ENCODE data around the gene MRAP2.
"Not testable (repeated sequence)": the region's sequence is repeated elsewhere in the genome, so short reads cannot be mapped to it uniquely, and the experiment has no call there.

MRAP2 gene

DNA sequence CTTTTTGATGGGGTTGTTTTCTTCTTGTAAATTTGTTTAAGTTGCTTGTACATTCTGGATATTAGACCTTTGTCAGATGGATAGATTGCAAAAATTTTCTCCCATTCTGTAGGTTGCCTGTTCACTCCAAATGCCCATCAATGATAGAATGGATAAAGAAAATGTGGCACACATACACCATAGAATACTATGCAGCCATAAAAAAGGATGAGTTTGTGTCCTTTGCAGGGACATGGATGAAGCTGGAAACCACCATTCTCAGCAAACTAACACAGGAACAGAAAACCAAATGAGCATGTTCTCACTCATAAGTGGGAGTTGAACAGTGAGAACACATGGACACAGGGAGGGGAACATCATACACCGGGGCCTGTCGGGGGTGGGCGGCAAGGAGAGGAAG lies 1.6 kb upstream of the MRAP2 start:
- not testable (repeated sequence) for DNase-seq (ENCODE audit: low spot score)

DNA sequence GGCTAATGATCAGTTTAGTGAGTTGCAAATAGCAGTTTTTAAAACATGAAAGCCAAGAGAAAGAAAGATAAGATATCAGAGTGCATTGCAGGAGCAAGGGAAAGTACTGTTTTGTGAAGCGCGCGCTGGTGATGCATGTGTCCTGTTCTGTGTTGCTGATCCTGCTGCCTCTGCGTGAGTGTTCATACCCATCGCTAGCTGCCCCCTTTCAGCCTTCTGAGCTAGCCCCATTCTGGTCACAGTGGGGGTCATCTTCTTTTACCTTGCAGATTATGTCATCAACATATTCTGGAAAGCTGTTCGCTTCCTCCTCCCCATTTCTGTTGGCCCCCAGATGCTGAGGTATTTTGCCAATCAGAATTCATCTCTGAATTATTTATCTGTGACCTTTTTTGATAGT lies 1.9 kb downstream of the MRAP2 start:
- no peak for DNase-seq (ENCODE audit: low spot score)

DNA sequence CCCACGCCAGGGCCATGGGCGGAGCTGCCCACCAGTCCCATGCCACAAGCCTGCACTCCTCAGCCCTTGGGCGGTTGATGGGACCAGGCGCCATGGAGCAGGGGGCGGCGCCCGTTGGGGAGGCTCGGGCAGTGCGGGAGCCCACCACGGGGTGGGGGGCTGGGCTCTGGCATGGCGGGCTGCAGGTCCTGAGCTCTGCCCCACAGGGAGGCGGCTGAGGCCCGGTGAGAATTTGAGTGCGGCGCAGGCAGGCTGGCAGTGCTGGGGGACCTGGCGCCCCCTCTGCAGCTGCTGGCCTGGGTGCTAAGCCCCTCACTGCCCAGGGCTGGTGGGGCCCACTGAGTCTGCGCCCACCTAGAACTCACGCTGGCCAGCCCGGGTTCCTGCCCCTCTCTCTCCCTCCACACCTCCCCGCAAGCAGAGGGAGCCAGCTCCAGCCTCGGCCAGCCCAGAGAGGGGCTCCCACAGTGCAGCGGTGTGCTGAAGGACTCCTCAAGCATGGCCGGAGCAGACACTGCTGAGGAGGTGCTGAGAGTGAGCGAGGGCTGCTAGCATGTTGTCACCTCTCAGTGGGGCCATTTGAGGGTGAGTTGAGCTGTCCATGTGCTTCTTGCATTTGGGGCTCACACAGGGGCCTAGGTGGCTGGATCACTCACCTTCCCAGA lies 4.0 kb downstream of the MRAP2 start:
- no peak for DNase-seq (ENCODE audit: low spot score)

DNA sequence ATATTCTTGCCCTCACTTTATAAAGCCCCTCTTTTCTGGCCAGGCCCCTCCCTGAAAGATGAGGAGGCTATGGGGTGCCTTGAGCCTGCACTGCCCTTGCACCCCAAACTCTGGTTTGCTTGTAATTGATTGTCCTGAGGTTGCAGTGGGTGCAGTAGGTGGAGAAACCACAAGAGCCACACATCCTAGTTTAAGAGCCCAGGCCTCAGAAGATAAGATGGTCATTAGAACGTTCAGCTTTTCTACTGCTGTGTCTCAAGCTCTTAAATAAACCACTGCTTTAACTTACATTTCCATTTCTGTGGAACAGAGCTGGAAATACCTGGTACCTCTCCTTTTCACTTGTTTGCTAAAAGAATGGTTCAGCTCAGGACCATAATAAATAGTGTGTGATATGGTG lies 9.0 kb downstream of the MRAP2 start:
- no peak for DNase-seq (ENCODE audit: low spot score)

DNA sequence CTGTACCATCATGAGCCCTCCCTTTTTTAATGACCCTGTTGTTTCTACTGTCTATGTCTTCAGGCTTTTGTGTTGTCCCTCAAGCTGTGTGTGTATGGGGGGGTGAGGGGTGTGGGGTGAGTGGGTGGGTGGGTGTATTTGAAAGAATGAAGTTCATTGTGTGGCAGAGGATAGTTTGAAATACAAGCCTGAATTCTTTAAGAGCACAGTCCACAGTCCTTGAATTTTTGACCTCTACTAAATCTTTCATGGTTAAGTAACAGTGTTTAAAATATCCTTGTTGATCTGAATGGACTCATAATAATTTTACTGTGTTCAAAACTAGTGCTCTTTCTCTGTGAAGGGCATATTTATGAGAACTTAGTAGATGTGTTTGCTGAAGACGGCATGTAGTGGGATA lies 10.0 kb downstream of the MRAP2 start:
- no peak for DNase-seq (ENCODE audit: low spot score)

DNA sequence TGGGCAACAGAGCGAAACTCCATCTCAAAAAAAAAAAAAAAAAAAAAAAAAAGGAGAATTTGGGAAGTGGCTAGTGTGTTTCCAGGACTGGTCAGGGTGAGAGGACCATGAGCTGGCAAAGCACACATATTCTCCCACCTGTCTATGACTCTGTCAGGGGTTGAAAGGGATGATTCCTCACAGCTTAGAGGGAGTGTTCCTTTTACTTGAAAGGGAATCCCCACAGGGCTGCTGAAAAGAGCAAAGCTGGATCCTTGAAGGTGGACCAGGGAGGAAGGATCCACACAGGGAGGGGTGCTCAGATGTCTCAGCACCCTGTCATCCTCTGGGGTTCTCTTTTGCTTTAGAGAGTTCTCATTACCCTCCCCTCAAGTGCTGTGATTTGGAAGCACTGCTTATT lies 13.2 kb downstream of the MRAP2 start:
- DNase-seq (ENCODE audit: low spot score) = no peak

DNA sequence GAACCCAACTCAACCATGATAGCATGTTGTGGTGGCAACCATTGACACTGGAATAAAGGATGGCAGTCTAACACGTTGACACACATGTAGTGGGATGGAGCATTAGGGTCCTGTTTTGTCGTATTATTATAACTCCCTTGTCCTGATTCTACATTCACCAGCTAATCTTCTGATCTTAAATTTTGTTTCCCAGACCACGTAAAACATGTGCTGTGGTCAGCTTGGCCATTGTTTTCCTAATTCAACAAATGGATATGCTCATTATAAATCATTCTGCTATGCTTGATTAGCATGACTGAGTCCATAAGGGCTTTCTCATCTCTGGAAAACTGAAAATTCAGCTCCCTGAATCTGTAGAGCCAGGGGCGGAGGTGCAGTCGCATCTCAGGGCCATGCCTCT lies 15.0 kb downstream of the MRAP2 start:
- DNase-seq (ENCODE audit: low spot score) = no peak

DNA sequence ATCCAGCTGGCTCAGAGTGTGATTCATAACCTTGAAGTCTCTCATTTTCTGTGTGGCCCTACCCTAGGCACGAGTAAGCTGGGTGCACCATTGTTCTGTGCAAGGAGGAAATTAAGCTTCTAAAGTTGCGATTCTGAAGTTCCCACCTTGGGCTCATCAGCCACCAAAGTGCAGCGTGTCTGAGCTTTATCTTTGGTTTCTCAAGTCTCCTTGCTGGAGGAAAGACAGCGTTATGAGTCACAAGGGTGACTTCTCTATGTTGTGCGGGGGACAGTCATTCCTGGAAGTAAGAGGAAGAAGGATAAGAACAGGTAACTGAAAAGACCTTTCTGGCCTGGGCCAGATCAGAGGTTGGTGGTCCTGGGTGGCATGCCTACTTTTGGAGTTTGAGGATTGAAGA lies 16.8 kb downstream of the MRAP2 start:
- no peak for DNase-seq (ENCODE audit: low spot score)

DNA sequence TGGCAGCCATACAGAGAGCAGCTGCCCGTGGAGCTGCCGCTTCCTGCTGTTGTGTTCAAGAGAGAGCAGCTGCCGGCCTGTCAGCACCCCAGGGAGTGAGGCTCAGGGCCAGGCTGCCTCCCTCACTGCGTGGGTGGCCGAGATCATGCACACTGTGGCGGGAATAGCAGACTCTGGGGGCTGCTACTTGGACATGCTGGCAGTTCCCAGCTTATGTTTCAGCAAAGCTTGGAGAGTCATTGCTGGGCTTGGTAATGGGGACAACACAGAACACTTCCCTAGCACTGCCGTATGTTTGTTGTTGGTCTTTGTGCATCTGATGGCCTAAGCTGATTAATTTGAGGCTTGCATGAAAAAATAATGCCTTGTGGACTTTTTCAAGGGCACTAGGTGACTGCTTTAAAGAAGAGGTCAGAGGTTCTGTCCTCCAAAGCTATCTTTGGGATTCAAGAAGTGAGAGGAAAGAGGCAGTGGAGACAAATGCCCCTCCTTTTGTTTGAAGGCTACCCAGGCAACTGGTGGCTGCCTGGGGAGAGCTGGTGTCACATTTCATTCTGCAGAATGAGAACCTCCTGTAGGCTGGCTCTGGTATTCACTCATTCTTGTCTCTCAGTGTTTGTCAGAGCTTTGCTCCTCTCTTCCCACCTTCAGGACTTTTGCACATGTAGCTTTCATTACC lies 18.8 kb downstream of the MRAP2 start:
- no peak for DNase-seq (ENCODE audit: low spot score)

DNA sequence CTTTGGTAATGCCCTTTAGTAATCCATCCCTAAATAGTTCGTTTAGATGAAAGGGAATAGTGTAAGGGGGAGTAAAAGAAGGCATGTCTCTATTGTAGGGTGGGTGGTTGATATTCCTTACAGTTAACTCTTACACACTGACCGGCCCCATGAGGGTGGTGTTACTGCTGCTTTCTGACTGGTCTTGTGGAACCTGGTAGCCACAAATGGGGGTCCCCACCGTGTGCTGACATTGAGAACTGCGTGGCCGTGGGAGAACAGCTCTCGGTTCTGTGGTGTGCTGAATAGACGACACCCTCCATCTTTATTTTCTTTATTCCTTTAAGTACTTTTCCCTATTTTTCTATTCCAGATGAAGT lies 19.3 kb downstream of the MRAP2 start:
- no peak for DNase-seq (ENCODE audit: low spot score)

DNA sequence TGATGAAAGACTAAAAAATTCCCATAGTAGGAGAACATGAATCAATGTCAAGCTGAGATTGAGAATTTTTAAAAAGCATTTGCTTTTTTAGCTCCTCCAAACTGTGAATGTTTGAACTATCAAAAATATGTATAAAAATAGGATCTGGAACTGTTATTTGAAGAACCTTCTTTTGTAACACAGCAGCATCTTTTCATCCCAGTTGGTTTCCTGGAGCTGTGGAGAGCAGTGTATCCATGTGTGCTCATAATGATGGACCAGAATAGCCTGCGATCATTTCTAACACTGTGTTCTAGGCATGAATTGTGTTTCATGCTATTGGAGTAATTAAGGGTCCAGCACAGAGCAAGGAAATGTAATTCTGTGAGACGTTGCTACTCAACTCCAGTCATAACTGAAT lies 22.1 kb downstream of the MRAP2 start:
- no peak for DNase-seq (ENCODE audit: low spot score)

DNA sequence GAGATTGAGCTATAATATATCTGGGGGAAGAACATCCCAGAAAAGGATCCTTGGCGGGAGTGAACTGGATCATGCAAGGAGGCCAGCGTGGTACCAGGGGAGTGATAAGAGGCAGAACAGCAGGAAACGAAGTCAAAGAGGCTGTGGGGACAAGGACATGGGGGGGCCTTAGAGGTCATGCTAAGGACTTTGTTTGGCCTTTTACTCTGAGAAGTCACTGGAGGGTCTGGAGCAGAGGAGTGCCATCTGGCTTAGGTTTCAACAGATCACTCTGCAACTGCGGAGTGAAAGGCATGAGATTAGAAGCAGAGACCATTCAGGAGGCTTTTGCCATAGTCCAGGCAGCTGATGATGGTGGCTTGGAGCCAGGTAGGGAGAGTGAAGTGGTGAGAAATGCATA lies 24.3 kb downstream of the MRAP2 start:
- no peak for DNase-seq (ENCODE audit: low spot score)

DNA sequence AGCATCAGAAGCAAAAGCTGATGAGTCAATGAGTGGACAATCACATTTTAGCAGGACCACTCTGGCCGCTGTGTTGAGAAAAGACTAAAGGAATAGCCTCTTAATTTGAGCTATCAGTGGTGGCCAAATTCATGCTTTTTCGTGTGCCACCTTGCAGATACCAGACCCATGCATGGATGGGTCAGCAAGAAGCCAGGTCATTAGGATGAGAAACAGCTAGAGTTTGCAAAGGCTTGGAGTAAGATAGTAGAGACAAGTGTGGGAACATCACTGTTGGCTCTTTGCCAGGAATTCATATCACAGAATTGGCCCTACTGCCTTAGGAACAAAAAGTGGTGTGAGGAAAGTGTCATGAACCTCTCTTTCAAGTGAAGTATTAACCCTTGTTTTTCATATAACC lies 25.5 kb downstream of the MRAP2 start:
- DNase-seq (ENCODE audit: low spot score) = no peak

DNA sequence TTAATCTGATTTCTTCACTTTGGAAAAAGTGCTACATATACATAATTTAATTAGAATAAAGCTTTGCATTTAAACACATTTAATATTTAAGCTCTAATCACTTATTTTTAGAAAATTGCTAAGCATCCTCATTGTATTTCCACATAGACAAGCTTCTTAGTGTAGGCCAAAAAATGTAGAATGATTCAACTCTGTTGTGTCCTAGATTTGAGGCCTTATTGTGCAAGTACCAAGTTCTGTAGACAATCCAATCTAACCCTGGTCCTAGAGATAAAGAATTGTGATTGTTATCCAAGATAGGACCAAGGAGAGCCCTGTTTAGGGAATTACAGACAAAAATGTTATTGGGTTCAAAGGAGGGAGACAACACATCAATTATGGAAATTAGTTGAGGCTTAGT lies 27.6 kb downstream of the MRAP2 start:
- no peak for DNase-seq (ENCODE audit: low spot score)

DNA sequence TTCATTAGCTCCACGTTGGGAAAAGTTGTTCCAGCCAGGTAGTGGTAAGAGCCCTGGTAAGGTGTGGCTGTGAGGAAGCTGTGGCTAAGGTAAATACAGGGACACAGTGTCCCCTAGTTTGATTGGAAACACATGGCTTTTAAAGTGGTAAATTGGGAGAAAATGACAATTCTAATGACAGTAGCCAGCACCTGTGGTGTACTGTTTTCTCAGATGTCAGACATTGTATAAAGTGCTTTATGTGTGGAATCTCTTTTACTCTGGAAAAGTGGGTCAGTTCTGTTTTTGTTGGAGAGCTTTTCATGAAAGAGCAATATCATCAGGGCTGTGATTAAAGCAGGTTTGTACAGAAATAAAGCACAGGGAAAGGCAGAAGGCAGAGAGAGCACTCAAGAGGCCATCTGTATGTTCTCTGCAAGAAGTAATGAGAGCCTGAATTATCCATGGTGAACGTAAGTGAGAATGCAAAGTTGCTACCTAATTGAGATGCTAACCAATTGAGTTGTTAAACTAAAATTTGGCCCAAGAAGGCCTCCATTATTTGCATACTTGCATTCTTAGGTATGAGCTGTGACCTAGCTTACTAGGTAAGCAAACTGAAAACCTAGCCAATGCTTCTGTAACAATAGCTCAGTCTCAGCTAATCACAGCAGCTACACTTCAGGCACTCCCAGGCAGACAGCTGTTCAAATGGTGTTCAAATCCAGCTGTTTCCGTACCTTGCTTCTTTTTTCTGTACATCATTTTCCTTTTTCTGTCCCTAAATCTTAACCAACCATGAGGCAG lies 28.2 kb downstream of the MRAP2 start:
- no peak for DNase-seq (ENCODE audit: low spot score)

DNA sequence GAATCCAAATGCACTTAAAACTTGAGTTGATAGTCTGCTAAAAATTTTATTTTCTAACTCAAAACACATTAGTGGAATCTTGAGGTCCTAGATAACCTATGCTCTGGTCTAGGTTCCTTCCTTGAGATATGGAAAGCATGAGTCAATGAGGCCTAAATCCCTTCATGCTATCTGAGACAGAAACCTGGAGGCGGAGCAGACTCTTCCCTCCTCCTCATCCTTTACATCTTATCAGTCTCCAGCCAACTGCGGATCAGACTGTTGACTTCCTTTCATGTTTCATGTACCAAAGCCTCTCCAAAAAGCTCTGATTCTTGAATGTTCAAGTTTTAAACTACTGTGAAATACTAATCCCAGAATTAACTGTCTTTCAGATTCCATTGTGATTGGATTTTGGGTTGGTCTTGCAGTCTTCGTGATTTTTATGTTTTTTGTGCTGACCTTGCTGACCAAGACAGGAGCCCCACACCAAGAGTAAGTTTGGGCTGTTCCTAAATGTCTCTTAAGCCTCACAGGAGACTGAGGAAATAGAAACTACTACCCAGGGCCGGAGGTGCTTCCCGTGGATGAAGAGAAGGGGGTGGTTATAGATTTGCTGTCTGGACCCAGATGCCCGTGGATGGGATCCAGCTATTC lies 29.1 kb downstream of the MRAP2 start:
- no peak for DNase-seq (ENCODE audit: low spot score)

DNA sequence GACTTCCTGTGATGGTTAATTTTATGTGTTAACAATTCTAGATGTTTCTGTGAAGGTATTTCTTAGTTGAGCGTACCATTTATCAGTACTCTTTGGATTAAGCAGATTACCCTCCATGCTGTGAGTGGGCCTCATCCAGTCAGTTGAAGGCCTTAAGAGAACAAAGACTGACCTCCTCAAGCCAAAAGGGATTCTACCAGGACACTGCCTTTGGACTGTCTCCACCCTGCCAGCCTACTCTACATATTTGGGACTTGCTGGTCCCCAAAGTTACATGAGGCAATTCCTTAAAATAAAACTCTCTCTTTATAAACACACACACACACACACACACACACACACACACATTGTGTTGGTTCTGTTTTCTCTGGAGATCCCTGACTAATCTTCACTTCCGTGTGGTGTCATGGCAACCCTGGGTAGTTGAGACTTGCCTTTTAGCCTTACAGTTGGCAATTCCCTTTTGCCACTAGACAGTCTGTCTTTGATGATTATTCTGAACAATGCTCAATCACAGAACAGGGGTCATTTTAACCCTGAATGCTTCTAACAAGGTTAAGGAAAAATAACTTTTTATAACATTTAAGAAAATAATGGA lies 32.2 kb downstream of the MRAP2 start:
- DNase-seq (ENCODE audit: low spot score) = no peak

DNA sequence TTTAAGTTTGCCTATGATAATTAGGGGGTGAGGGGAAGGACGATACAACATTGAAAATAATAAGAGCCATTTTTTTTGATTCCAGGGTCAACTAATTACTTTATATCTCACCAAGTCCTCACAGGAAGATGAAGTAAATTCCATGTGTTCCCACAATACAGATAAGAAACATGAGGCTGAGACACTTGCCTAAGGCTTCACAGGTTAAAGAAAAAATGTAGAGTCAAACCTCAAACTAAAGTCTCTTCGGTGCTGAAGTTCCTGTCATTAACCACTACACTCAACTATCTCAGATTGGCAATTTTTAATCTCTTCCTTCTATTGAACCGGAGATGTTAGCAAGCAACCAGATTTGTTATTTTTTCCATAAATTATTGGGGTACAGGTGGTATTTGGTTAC lies 33.0 kb downstream of the MRAP2 start:
- no peak for DNase-seq (ENCODE audit: low spot score)

DNA sequence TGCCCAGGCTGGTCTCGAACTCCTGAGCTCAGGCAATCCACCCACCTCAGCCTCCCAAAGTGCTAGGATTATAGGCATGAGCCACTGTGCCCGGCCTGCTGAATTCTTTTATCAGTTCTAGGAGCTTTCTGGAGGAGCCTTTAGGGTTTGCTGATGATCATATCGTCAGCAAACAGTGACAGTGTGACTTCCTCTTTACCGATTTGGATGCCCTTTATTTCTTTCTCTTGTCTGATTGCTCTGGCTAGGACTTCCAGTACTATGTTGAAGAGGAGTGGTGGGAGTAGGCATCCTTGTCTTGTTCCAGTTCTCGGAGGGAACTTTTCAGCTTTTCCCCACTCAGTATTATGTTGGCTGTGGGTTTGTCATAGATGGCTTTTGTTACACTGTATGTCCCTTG lies 35.3 kb downstream of the MRAP2 start:
- DNase-seq (ENCODE audit: low spot score) = not testable (repeated sequence)

DNA sequence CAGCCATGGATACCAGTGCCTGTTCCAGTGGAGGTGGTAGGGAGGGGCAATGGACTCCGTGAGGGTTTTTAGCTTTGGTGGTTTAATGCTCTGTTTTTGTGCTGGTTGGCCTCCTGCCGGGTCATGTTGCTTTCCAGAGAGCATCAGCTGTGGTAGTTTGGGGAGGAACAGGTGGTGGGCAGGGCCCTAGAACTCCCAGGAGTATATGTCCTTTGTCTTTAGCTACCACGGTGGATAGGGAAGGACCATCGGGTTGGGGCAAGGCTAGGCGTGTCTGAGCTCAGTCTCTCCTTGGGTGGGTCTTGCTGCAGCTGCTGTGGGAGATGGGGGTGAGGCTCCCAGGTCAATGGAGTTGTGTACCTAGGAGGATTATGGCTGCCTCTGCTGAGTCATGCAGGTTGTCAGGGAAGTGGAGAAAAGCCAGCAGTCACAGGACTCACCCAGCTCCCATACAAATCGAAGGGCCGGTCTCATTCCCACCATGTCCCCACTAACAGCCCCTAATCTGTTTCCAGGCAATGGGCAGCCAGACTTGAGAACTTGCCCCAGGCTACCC lies 38.9 kb downstream of the MRAP2 start:
- no peak for DNase-seq (ENCODE audit: low spot score)

DNA sequence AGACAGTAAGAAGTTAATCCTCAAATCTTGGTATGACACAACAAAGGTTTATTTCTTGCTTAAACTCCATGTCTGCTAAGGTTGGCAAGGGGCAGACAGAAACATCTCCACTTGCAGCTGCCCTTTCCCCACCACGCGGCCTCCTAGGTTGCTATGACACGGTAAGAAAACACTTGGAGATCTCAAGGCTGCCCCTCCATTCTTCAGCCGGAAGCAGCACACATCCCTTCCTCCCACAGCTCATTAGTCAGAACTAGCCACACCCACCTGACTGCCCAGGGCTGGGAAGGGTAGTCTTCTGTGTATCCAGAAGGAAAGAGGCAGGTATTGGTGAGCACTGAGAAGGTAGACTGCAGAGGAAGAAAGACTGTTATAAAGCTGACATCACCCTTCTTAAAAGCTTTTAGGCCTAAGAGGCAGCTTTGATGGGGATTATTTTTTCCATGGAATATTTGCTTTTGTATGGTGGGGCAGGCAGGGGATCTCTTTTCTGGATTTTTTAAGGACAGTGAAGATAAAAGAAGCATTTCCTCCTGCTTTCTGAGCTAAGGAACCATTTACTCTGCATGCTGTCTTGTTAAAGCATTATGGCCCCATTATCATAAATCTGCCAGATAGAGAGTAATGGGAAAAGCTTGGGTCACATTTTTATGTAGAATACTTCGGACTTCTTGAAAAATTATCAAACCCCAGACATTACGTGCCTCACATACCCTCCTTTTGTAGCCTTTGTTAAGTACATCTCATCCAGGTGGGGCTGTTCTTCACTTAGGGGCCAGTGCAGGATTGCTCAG lies 41.6 kb downstream of the MRAP2 start:
- no peak for DNase-seq (ENCODE audit: low spot score)
